Right lobe of liver (tissue), 4 donors: ENCODE results near the gene TRIM3.

Experiments used
- POLR2A ChIP-seq: fragments of 450-650 bp; IDR thresholded peaks from one replicate; pipeline ENCODE4 v1.6.1; 2017; ENCODE audit warnings: antibody characterized with exemption, mild to moderate bottlenecking
- TF ChIP-seq, protein P1 (sequence below), 4 donors: fragments of 200-600 bp in 3 of 4; fragments of 450-650 bp in 1 of 4; IDR thresholded peaks; one replicate each; pipeline versions ENCODE4 v1.5.1 to v1.8.0; 2016 to 2022; ENCODE audit warnings: antibody characterized with exemption in 4 of 4, mild to moderate bottlenecking in 2 of 4
- donor health status: DM: no; HTN: no; CAD: no.
- donor health status: DM: no; HTN: no; CAD: no.
- donor health status: DM: no; HTN: yes; CAD: no.

DNA sequence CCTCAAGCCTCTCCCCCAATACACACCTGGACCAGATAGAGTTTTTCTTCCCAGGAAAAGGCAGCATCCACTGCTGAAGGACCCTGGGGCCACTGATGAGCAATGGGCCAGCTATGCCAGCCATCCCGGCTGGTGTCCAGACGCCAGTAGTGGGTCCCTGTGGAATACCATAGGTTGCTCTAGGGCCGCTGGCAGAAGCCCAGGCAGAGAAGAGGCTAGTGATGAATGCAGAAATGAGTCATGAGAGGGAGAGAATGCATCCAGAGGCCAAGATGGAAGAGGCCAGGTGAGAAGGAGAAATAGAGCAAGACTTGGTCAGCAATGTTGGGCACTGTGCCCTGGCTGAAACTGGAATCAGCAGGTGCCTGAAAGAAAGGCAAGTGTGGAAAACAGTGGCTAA lies 41.9 kb downstream of the TRIM3 start:
- no peak for TF ChIP-seq POLR2A
- TF ChIP-seq, protein P1, sequence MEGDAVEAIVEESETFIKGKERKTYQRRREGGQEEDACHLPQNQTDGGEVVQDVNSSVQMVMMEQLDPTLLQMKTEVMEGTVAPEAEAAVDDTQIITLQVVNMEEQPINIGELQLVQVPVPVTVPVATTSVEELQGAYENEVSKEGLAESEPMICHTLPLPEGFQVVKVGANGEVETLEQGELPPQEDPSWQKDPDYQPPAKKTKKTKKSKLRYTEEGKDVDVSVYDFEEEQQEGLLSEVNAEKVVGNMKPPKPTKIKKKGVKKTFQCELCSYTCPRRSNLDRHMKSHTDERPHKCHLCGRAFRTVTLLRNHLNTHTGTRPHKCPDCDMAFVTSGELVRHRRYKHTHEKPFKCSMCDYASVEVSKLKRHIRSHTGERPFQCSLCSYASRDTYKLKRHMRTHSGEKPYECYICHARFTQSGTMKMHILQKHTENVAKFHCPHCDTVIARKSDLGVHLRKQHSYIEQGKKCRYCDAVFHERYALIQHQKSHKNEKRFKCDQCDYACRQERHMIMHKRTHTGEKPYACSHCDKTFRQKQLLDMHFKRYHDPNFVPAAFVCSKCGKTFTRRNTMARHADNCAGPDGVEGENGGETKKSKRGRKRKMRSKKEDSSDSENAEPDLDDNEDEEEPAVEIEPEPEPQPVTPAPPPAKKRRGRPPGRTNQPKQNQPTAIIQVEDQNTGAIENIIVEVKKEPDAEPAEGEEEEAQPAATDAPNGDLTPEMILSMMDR (IDR thresholded peaks at IDR 0.05), result no peak
